PFSK-1 (cell line): Measurements from ENCODE around the gene SBSN.

ENCODE experiments used
- FOXP2 ChIP-seq: optimal IDR thresholded peaks from 2 replicates; pipeline ENCODE3; 2011; ENCODE audit warnings: borderline replicate concordance, control low read depth, inconsistent platforms; ENCODE audit not compliant: insufficient read depth; ENCODE audit errors: extremely low read length, extremely low read depth
- POLR2AphosphoS5 ChIP-seq: IDR thresholded peaks from 2 replicates; pipeline ENCODE4 v1.6.1; 2012; ENCODE audit warnings: low read depth, mild to moderate bottlenecking, control low read depth, low read length, moderate library complexity
- REST ChIP-seq, 2 experiments: IDR thresholded peaks; 2 replicates each; pipeline versions ENCODE4 v1.6.1 to v1.8.0; 2011 to 2012; ENCODE audit warnings: low read depth in 2 of 2, low read length in 2 of 2, control low read depth in 1 of 2, inconsistent platforms in 1 of 2, mild to moderate bottlenecking in 1 of 2, moderate library complexity in 1 of 2; ENCODE audit not compliant: insufficient read depth in 1 of 2
- SIN3A ChIP-seq: IDR thresholded peaks from 2 replicates; pipeline ENCODE4 v1.6.1; 2012; ENCODE audit warnings: mild to moderate bottlenecking, low read length, moderate library complexity, borderline replicate concordance; ENCODE audit not compliant: insufficient read depth
- TAF1 ChIP-seq: IDR thresholded peaks from 2 replicates; pipeline ENCODE4 v1.6.1; 2012; ENCODE audit warnings: low read length, control low read depth, borderline replicate concordance; ENCODE audit not compliant: insufficient read depth

The SBSN gene

GRCh38 chr19:35553385-35554000, 25.4 kb upstream of the SBSN start:
- TF ChIP-seq FOXP2 (no peak), POLR2AphosphoS5 (no peak), SIN3A (no peak), TAF1 (no peak), REST (IDR thresholded peaks at IDR 0.05; ENCODE audit: insufficient read depth in 1 of 2, low read depth in 2 of 2, low read length in 2 of 2) (no peak)

GRCh38 chr19:35552534-35553384, 24.6 kb upstream of the SBSN start:
- TF ChIP-seq SIN3A, result no peak
- no peak for TF ChIP-seq FOXP2
- TF ChIP-seq POLR2AphosphoS5, result no peak
- no peak for TF ChIP-seq REST (IDR thresholded peaks at IDR 0.05; ENCODE audit: insufficient read depth in 1 of 2, low read depth in 2 of 2, low read length in 2 of 2)

- TF ChIP-seq POLR2AphosphoS5 (no peak), TAF1 (no peak), FOXP2 (no peak), REST (IDR thresholded peaks at IDR 0.05; ENCODE audit: insufficient read depth in 1 of 2, low read depth in 2 of 2, low read length in 2 of 2) (no peak), SIN3A (no peak)
Observed at GRCh38 chr19:35551091-35551810, 23.1 kb upstream of the SBSN start.

GRCh38 chr19:35549879-35550523, 21.9 kb upstream of the SBSN start:
- TF ChIP-seq REST (IDR thresholded peaks at IDR 0.05; ENCODE audit: insufficient read depth in 1 of 2, low read depth in 2 of 2, low read length in 2 of 2), result no peak
- no peak for TF ChIP-seq FOXP2
- TF ChIP-seq SIN3A, result no peak
- TF ChIP-seq TAF1, result no peak
- TF ChIP-seq POLR2AphosphoS5, result no peak
